Keratinocyte (primary cell): Measurements from ENCODE around the gene NYNRIN. TPM values are rescaled to one million over a fixed set of nuclear protein-coding genes. Genes with fewer than 3 reads are reported as not detected.

ENCODE experiments used
- DNase-seq: peaks from one replicate; pipeline ENCODE4 v3.0.0-alpha.2; 2011; ENCODE audit warnings: low read depth, missing footprints, low spot score
- FAIRE-seq: peaks from 2 replicates; lab custom pipeline; 2011; peaks lifted over from hg19 to GRCh38; lab: Jason Lieb, UNC
- H2AFZ ChIP-seq: 2 replicates; pipeline ENCODE4 v1.6.0; 2012; ENCODE audit warnings: low read length, control low read depth, inconsistent platforms; ENCODE audit not compliant: control insufficient read depth
- H3K27ac ChIP-seq: 2 replicates; pipeline ENCODE4 v1.5.1; 2011; ENCODE audit warnings: low read length; ENCODE audit not compliant: control insufficient read depth, insufficient read depth
- H3K27me3 ChIP-seq: 3 replicates; pipeline ENCODE4 v1.6.0; 2011; ENCODE audit warnings: low read length; ENCODE audit not compliant: control insufficient read depth, insufficient read depth; ENCODE audit errors: extremely low read depth
- H3K36me3 ChIP-seq, 2 experiments: 2 replicates in 1 of 2; 3 replicates in 1 of 2; pipeline ENCODE4 v1.5.1; 2011; ENCODE audit warnings: low read length in 2 of 2, mild to moderate bottlenecking in 1 of 2; ENCODE audit not compliant: control insufficient read depth in 2 of 2, insufficient read depth in 2 of 2; ENCODE audit errors: extremely low read depth in 1 of 2
- H3K4me1 ChIP-seq: 3 replicates; pipeline ENCODE4 v1.5.1; 2011; ENCODE audit warnings: low read length; ENCODE audit not compliant: control insufficient read depth, insufficient read depth; ENCODE audit errors: extremely low read depth
- H3K4me2 ChIP-seq: 3 replicates; pipeline ENCODE4 v1.6.0; 2011; ENCODE audit warnings: low read depth, low read length; ENCODE audit not compliant: control insufficient read depth, insufficient read depth; ENCODE audit errors: extremely low read depth
- H3K4me3 ChIP-seq, 3 experiments: fragments of 200-600 bp in 1 of 3; sonication (generic) in 1 of 3; 2 replicates in 2 of 3; 3 replicates in 1 of 3; pipeline ENCODE4 v1.5.1; 2011 to 2016; ENCODE audit warnings: low read length in 3 of 3, mild to moderate bottlenecking in 3 of 3, control low read depth in 2 of 3, inconsistent platforms in 1 of 3, low read depth in 1 of 3, mixed read lengths in 1 of 3, mixed run types in 1 of 3, moderate library complexity in 1 of 3; ENCODE audit not compliant: control insufficient read depth in 2 of 3, insufficient read depth in 2 of 3; ENCODE audit errors: extremely low read depth in 1 of 3
- H3K79me2 ChIP-seq: 2 replicates; pipeline ENCODE4 v1.6.0; 2012; ENCODE audit warnings: low read length; ENCODE audit not compliant: control insufficient read depth, insufficient read depth
- H3K9ac ChIP-seq: 3 replicates; pipeline ENCODE4 v1.6.0; 2011; ENCODE audit warnings: low read length; ENCODE audit not compliant: control insufficient read depth, insufficient read depth; ENCODE audit errors: extremely low read depth
- H3K9me1 ChIP-seq: 3 replicates; pipeline ENCODE4 v1.6.0; 2011; ENCODE audit warnings: low read length; ENCODE audit not compliant: control insufficient read depth, insufficient read depth; ENCODE audit errors: extremely low read depth
- H3K9me3 ChIP-seq: 2 replicates; pipeline ENCODE4 v1.5.1; 2012; ENCODE audit warnings: low read depth, low read length; ENCODE audit not compliant: control insufficient read depth
- H4K20me1 ChIP-seq: 3 replicates; pipeline ENCODE4 v1.6.0; 2011; ENCODE audit warnings: low read length; ENCODE audit not compliant: control insufficient read depth, insufficient read depth; ENCODE audit errors: extremely low read depth
- CTCF ChIP-seq, 3 experiments: IDR thresholded peaks in 1 of 3; conservative IDR thresholded peaks in 1 of 3; optimal IDR thresholded peaks in 1 of 3; 2 replicates in 2 of 3; 3 replicates in 1 of 3; pipeline versions ENCODE3 to v1.5.1; 2011; ENCODE audit warnings: low read length in 3 of 3, mild to moderate bottlenecking in 3 of 3, moderate library complexity in 2 of 3, control low read depth in 1 of 3, inconsistent platforms in 1 of 3; ENCODE audit not compliant: insufficient read depth in 2 of 3; ENCODE audit errors: extremely low read depth in 1 of 3
- EZH2 ChIP-seq: IDR thresholded peaks from one replicate; pipeline ENCODE4 v1.6.1; 2012; ENCODE audit warnings: inconsistent platforms, mild to moderate bottlenecking, low read length, moderate library complexity
- dilution Hi-C: fragments of 300-500 bp; cut with MboI; formaldehyde crosslinking; loops from one replicate; pipeline ENCODE4 v1.7.0; 2020; ENCODE audit warnings: low sequenced_read_pairs; ENCODE audit not compliant: extremely low pct_ligation_motif_present
- polyA plus RNA-seq, 5 experiments: library from polyadenylated mRNA; depleted of rRNA in 3 of 5; stranded (reverse) in 3 of 5; stranded (forward) in 1 of 5; unstranded in 1 of 5; fragments of >200 nt; gene quantifications; 1 replicate in 1 of 5; 2 replicates in 3 of 5; 3 replicates in 1 of 5; pipeline versions ENCODE4 v1.2.1 to v1.2.3, GENCODE V29; 2011 to 2012; ENCODE audit warnings: missing spikeins in 2 of 5, low read depth in 1 of 5, low replicate concordance in 1 of 5

The NYNRIN gene
- polyA plus RNA-seq, 1 donor (not counting 4 experiments of a cell fraction or from before 2014, with no cell fraction given), result 4.9 TPM

GRCh38 chr14:24440606-24441399 lies 42.0 kb downstream of the NYNRIN start:
- Histone ChIP-seq H3K4me1 (peaks cover 12% of the 10 kb centered on the region), H3K9me3 (no peaks in the 10 kb centered on the region), H4K20me1 (no peaks in the 10 kb centered on the region), H3K4me3 (no peak overlapping the region), H3K4me2 (peak overlapping the region; percentile 74), H3K27ac (no peak overlapping the region), H3K9ac (peak overlapping the region; percentile 90), H3K9me1 (no peaks in the 10 kb centered on the region), H3K36me3 (peaks cover 38 to 58% of the 10 kb centered on the region in 2 experiments), H3K79me2 (peaks cover 21% of the 10 kb centered on the region), H2AFZ (no peak overlapping the region), H3K27me3 (no peaks in the 10 kb centered on the region)
- FAIRE-seq, result no peak
- DNase-seq, result no peak
- TF ChIP-seq CTCF (optimal IDR thresholded peaks at IDR 0.05 in 1 of 3, IDR thresholded peaks at IDR 0.05 in 1 of 3, conservative IDR thresholded peaks at IDR 0.05 in 1 of 3; ENCODE audit: extremely low read depth in 1 of 3, insufficient read depth in 2 of 3, low read length in 3 of 3) (no peak), EZH2 (no peak)
- dilution Hi-C loops, result no loop called here

GRCh38 chr14:24441485-24441884 lies 42.7 kb downstream of the NYNRIN start:
- Histone ChIP-seq H3K27me3 (no peaks in the 10 kb centered on the region), H3K4me1 (peaks cover 12% of the 10 kb centered on the region), H3K9ac (peak overlapping the region; percentile 90), H2AFZ (no peak overlapping the region), H4K20me1 (no peaks in the 10 kb centered on the region), H3K36me3 (peaks cover 31 to 52% of the 10 kb centered on the region in 2 experiments), H3K4me3 (peak overlapping the region; percentile 61 to 97 (median 69)), H3K9me1 (no peaks in the 10 kb centered on the region), H3K79me2 (peaks cover 21% of the 10 kb centered on the region), H3K4me2 (peak overlapping the region; percentile 74), H3K9me3 (no peaks in the 10 kb centered on the region), H3K27ac (peak overlapping the region; percentile 90)
- DNase-seq (no peak), FAIRE-seq (no peak)
- TF ChIP-seq CTCF (optimal IDR thresholded peaks at IDR 0.05 in 1 of 3, IDR thresholded peaks at IDR 0.05 in 1 of 3, conservative IDR thresholded peaks at IDR 0.05 in 1 of 3; ENCODE audit: extremely low read depth in 1 of 3, insufficient read depth in 2 of 3, low read length in 3 of 3) (no peak), EZH2 (no peak)
- dilution Hi-C loops, result no loop called here
